HFFc6 (cell line): Measurements from ENCODE around the gene SOX18. TPM values are rescaled to one million over a fixed set of nuclear protein-coding genes. Genes with fewer than 3 reads are reported as not detected.
"Not testable (repeated sequence)": the region's sequence is repeated elsewhere in the genome, so short reads cannot be mapped to it uniquely, and the experiment has no call there.

ENCODE experiments used
- DNase-seq: peaks from one replicate; pipeline ENCODE4 v3.0.0-alpha.2; 2018
- H3K27ac Mint-ChIP-seq: 2 replicates; pipeline ENCODE4 v1.8.0; 2020; ENCODE audit warnings: mild to moderate bottlenecking, mixed read lengths
- H3K27me3 Mint-ChIP-seq: 2 replicates; pipeline ENCODE4 v1.8.0; 2021; ENCODE audit warnings: mild to moderate bottlenecking, moderate library complexity, mixed read lengths; ENCODE audit not compliant: insufficient read depth
- H3K36me3 Mint-ChIP-seq: 2 replicates; pipeline ENCODE4 v1.8.0; 2021; ENCODE audit warnings: low read depth, mixed read lengths
- H3K4me1 Mint-ChIP-seq: 2 replicates; pipeline ENCODE4 v1.8.0; 2020; ENCODE audit warnings: low read depth, mixed read lengths
- H3K4me3 Mint-ChIP-seq: 2 replicates; pipeline ENCODE4 v1.8.0; 2020; ENCODE audit warnings: mild to moderate bottlenecking, moderate library complexity, mixed read lengths
- H3K9me3 Mint-ChIP-seq: 2 replicates; pipeline ENCODE4 v1.8.0; 2020; ENCODE audit warnings: mild to moderate bottlenecking, mixed read lengths
- CTCF ChIP-seq: fragments of 200-600 bp; sonication (generic); IDR thresholded peaks from 2 replicates; pipeline ENCODE4 v1.5.0; 2021; ENCODE audit warnings: antibody characterized with exemption, mild to moderate bottlenecking
- total RNA-seq, 6 experiments: library from RNA; stranded (reverse); fragmentation: NEBNext Ultra II Directional; extraction: Animal tissue kit (Norgen Biotek cat#: 25700); gene quantifications; 2 replicates in 1 of 6; 3 replicates in 5 of 6; pipeline ENCODE4 v1.2.3, GENCODE V29; 2021

Gene SOX18
- total RNA-seq, 6 experiments from 2014 or later: 0.10 to 0.17 TPM; not detected in 4

GRCh38 chr20:64093013-64093503 is 43.6 kb upstream of the SOX18 start:
- H3K4me1 Mint-ChIP-seq: no peaks in the 10 kb centered on the region
- DNase-seq: no peak
- H3K27me3 Mint-ChIP-seq: peaks cover 13% of the 10 kb centered on the region
- no peak overlapping the region for H3K4me3 Mint-ChIP-seq
- H3K9me3 Mint-ChIP-seq: peaks cover 5% of the 10 kb centered on the region
- TF ChIP-seq CTCF: no peak
- no peak overlapping the region for H3K27ac Mint-ChIP-seq
- H3K36me3 Mint-ChIP-seq: no peaks in the 10 kb centered on the region; the same call in 1 of the 2 replicates

- TF ChIP-seq CTCF: no peak
- Mint-ChIP-seq H3K4me1 (no peaks in the 10 kb centered on the region), H3K27ac (no peak overlapping the region), H3K36me3 (no peaks in the 10 kb centered on the region; the same call in 1 of the 2 replicates), H3K27me3 (peaks cover 12% of the 10 kb centered on the region; the same call in 1 of the 2 replicates), H3K9me3 (peaks cover 5% of the 10 kb centered on the region), H3K4me3 (no peak overlapping the region)
- no peak for DNase-seq
These were observed 43.0 kb upstream of the SOX18 start for GRCh38 chr20:64092258-64093012.

- Mint-ChIP-seq H3K27ac (no peak overlapping the region), H3K36me3 (no peaks in the 10 kb centered on the region; the same call in 1 of the 2 replicates), H3K9me3 (peaks cover 2% of the 10 kb centered on the region), H3K27me3 (peaks cover 12% of the 10 kb centered on the region; the same call in 1 of the 2 replicates), H3K4me3 (no peak overlapping the region), H3K4me1 (no peaks in the 10 kb centered on the region)
- no peak for DNase-seq
- no peak for TF ChIP-seq CTCF
These were observed 42.3 kb upstream of the SOX18 start for GRCh38 chr20:64091770-64092169.

- Mint-ChIP-seq H3K36me3 (no peaks in the 10 kb centered on the region), H3K4me3 (no peak overlapping the region), H3K4me1 (no peaks in the 10 kb centered on the region), H3K9me3 (no peaks in the 10 kb centered on the region), H3K27ac (no peak overlapping the region), H3K27me3 (peaks cover 12% of the 10 kb centered on the region; the same call in 1 of the 2 replicates)
- TF ChIP-seq CTCF: no peak
- DNase-seq: no peak
These were observed 41.9 kb upstream of the SOX18 start for GRCh38 chr20:64091340-64091739.

- no peak for TF ChIP-seq CTCF
- Mint-ChIP-seq H3K4me3 (no peak overlapping the region), H3K27me3 (peaks cover 21% of the 10 kb centered on the region), H3K36me3 (no peaks in the 10 kb centered on the region), H3K9me3 (no peaks in the 10 kb centered on the region), H3K27ac (no peak overlapping the region), H3K4me1 (no peaks in the 10 kb centered on the region)
- no peak for DNase-seq
These were observed 40.7 kb upstream of the SOX18 start for GRCh38 chr20:64090165-64090564.

GRCh38 chr20:64088586-64088985 is 39.1 kb upstream of the SOX18 start:
- H3K4me3 Mint-ChIP-seq, H3K36me3 Mint-ChIP-seq, DNase-seq, H3K9me3 Mint-ChIP-seq, H3K4me1 Mint-ChIP-seq, H3K27ac Mint-ChIP-seq: not testable (repeated sequence)
- peaks cover 23% of the 10 kb centered on the region for H3K27me3 Mint-ChIP-seq

- DNase-seq, H3K36me3 Mint-ChIP-seq, H3K4me1 Mint-ChIP-seq, H3K4me3 Mint-ChIP-seq, H3K27ac Mint-ChIP-seq, H3K9me3 Mint-ChIP-seq: not testable (repeated sequence)
- H3K27me3 Mint-ChIP-seq: peaks cover 28% of the 10 kb centered on the region
These were observed 37.9 kb upstream of the SOX18 start for GRCh38 chr20:64087226-64087825.
